Mesendoderm (in vitro differentiated cells): Measurements from ENCODE around the gene ALKBH4.
"Not testable (repeated sequence)": the region's sequence is repeated elsewhere in the genome, so short reads cannot be mapped to it uniquely, and the experiment has no call there.

ENCODE experiments used
- DNase-seq: peaks from one replicate; pipeline ENCODE4 v3.0.0; 2013
- H2AK5ac ChIP-seq: 2 replicates; pipeline ENCODE4 v1.6.1; 2013; ENCODE audit warnings: low read length, inconsistent platforms
- H2BK120ac ChIP-seq: 2 replicates; pipeline ENCODE4 v1.6.1; 2013; ENCODE audit warnings: low read depth, mild to moderate bottlenecking, low read length, moderate library complexity, mixed read lengths
- H2BK15ac ChIP-seq: replicated peaks from 2 replicates; pipeline ENCODE4 v1.6.1; 2013; ENCODE audit warnings: low read depth, mild to moderate bottlenecking, moderate library complexity
- H2BK5ac ChIP-seq: 2 replicates; pipeline ENCODE4 v1.6.1; 2013; ENCODE audit warnings: low read length, inconsistent platforms
- H3K18ac ChIP-seq: 2 replicates; pipeline ENCODE4 v1.6.1; 2013; ENCODE audit warnings: mild to moderate bottlenecking, low read length, mixed read lengths
- H3K23ac ChIP-seq: one replicate; pipeline ENCODE4 v1.6.1; 2013; ENCODE audit warnings: low read length
- H3K27ac ChIP-seq: 2 replicates; pipeline ENCODE4 v1.5.1; 2013; ENCODE audit warnings: low read depth, mild to moderate bottlenecking, inconsistent platforms, low read length, moderate library complexity
- H3K27me3 ChIP-seq: 2 replicates; pipeline ENCODE4 v1.6.1; 2013; ENCODE audit warnings: low read length, control low read depth, mild to moderate bottlenecking, inconsistent platforms; ENCODE audit not compliant: insufficient read depth, poor library complexity
- H3K36me3 ChIP-seq: 2 replicates; pipeline ENCODE4 v1.6.1; 2013; ENCODE audit warnings: low read length, inconsistent platforms; ENCODE audit not compliant: control insufficient read depth, insufficient read depth
- H3K4ac ChIP-seq: one replicate; pipeline ENCODE4 v1.6.1; 2013; ENCODE audit warnings: low read depth, mild to moderate bottlenecking, low read length, moderate library complexity
- H3K4me1 ChIP-seq: 2 replicates; pipeline ENCODE4 v1.6.1; 2013; ENCODE audit warnings: low read depth, low read length, inconsistent platforms; ENCODE audit not compliant: control insufficient read depth
- H3K4me2 ChIP-seq: 2 replicates; pipeline ENCODE4 v1.6.1; 2013; ENCODE audit warnings: low read length
- H3K4me3 ChIP-seq: 2 replicates; pipeline ENCODE4 v1.5.1; 2013; ENCODE audit warnings: mild to moderate bottlenecking, low read length
- H3K56ac ChIP-seq: one replicate; pipeline ENCODE4 v1.6.1; 2013; ENCODE audit warnings: low read length
- H3K79me1 ChIP-seq: 2 replicates; pipeline ENCODE4 v1.6.1; 2013; ENCODE audit warnings: low read length, inconsistent platforms
- H3K79me2 ChIP-seq: 2 replicates; pipeline ENCODE4 v1.6.1; 2013; ENCODE audit warnings: mild to moderate bottlenecking, low read length; ENCODE audit not compliant: control insufficient read depth, insufficient read depth
- H3K9ac ChIP-seq: 2 replicates; pipeline ENCODE4 v1.6.1; 2013; ENCODE audit warnings: low read length, inconsistent platforms
- H4K5ac ChIP-seq: one replicate; pipeline ENCODE4 v1.6.1; 2013; ENCODE audit warnings: low read length
- H4K8ac ChIP-seq: one replicate; pipeline ENCODE4 v1.6.1; 2013; ENCODE audit warnings: low read depth, mild to moderate bottlenecking, control low read depth, low read length, moderate library complexity
- WGBS: extraction: QIAGEN DNeasy Blood & Tissue Kit; methylation state at CpG from one replicate; pipeline ENCODE4 v1.1.7; 2013; ENCODE audit warnings: low lambda C conversion rate, missing lambda C conversion rate; ENCODE audit not compliant: insufficient coverage; ENCODE audit errors: extremely low coverage; 5-methylcytosine and 5-hydroxymethylcytosine counted together

The ALKBH4 gene

GRCh38 chr7:102408530-102408929 is 56.1 kb downstream of the ALKBH4 start:
- no CpG with 5 or more reads among the region's 6 CpGs for WGBS
- not testable (repeated sequence) for H3K4me3 ChIP-seq, H3K27me3 ChIP-seq, H3K4ac ChIP-seq, H3K18ac ChIP-seq, H3K79me1 ChIP-seq, DNase-seq, H2BK5ac ChIP-seq, H2AK5ac ChIP-seq, H3K4me2 ChIP-seq, H3K23ac ChIP-seq, H3K9ac ChIP-seq, H2BK15ac ChIP-seq, H4K5ac ChIP-seq, H4K8ac ChIP-seq, H3K4me1 ChIP-seq, H3K56ac ChIP-seq, H2BK120ac ChIP-seq, H3K27ac ChIP-seq, H3K79me2 ChIP-seq
- H3K36me3 ChIP-seq = peaks cover 12% of the 10 kb centered on the region

DNA sequence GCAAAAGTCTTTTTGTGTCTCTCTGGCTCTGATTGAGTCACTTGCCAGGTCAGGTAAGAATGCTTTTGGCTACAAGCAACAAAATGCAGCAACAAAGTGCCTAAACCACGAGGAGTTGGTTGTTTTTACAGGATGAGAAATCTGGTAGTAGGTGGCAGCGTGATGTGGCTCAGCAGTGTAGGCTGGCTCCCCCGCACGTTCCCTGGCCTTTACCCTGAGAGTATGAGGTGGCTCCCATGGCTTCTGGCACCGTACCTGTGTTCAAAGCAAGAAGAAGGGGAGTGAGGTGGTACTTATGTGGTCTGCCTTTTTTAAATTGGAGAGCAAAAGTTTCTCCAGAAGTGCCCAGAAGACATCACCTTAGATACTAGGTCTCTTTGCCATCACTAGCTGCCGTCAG is 56.8 kb downstream of the ALKBH4 start:
- Histone ChIP-seq H3K4me1 (no peaks in the 10 kb centered on the region), H3K79me2 (no peaks in the 10 kb centered on the region), H2BK120ac (no peak overlapping the region), H3K27me3 (no peaks in the 10 kb centered on the region), H3K4ac (no peak overlapping the region), H2BK5ac (no peak overlapping the region), H3K18ac (no peak overlapping the region), H2AK5ac (no peak overlapping the region), H2BK15ac (no peak overlapping the region), H3K27ac (no peak overlapping the region), H3K4me3 (no peak overlapping the region), H3K36me3 (peaks cover 12% of the 10 kb centered on the region), H4K8ac (no peak overlapping the region), H3K4me2 (no peak overlapping the region), H3K79me1 (peaks cover 2% of the 10 kb centered on the region), H3K56ac (no peak overlapping the region), H4K5ac (no peak overlapping the region), H3K23ac (no peak overlapping the region), H3K9ac (no peak overlapping the region)
- no peak for DNase-seq
- WGBS = no CpG with 5 or more reads among the region's 6 CpGs
